GM15510 (cell line): ENCODE data around the gene RRBP1.

Experiments used
- POLR2A ChIP-seq: IDR thresholded peaks from 3 replicates; pipeline ENCODE4 v1.6.1; 2011; ENCODE audit warnings: borderline replicate concordance; ENCODE audit not compliant: insufficient read length; ENCODE audit errors: extremely low read depth

The RRBP1 gene

GRCh38 chr20:17651760-17652388 lies 30.2 kb downstream of the RRBP1 start:
- TF ChIP-seq POLR2A, result no peak

- no peak for TF ChIP-seq POLR2A
Measured at GRCh38 chr20:17651129-17651759, 30.8 kb downstream of the RRBP1 start.

- no peak for TF ChIP-seq POLR2A
Measured at GRCh38 chr20:17650301-17651128, 31.5 kb downstream of the RRBP1 start.

- no peak for TF ChIP-seq POLR2A
Measured at GRCh38 chr20:17648791-17649730, 33.0 kb downstream of the RRBP1 start.

GRCh38 chr20:17648315-17648646 lies 33.8 kb downstream of the RRBP1 start:
- TF ChIP-seq POLR2A, result no peak

- TF ChIP-seq POLR2A, result no peak
Measured at GRCh38 chr20:17647391-17648314, 34.4 kb downstream of the RRBP1 start.

- no peak for TF ChIP-seq POLR2A
Measured at GRCh38 chr20:17646961-17647301, 35.1 kb downstream of the RRBP1 start.

GRCh38 chr20:17646209-17646960 lies 35.7 kb downstream of the RRBP1 start:
- TF ChIP-seq POLR2A, result no peak

- no peak for TF ChIP-seq POLR2A
Measured at GRCh38 chr20:17645546-17646208, 36.4 kb downstream of the RRBP1 start.

- TF ChIP-seq POLR2A, result no peak
Measured at GRCh38 chr20:17645010-17645409, 37.0 kb downstream of the RRBP1 start.

- no peak for TF ChIP-seq POLR2A
Measured at GRCh38 chr20:17644451-17644850, 37.6 kb downstream of the RRBP1 start.

- no peak for TF ChIP-seq POLR2A
Measured at GRCh38 chr20:17643531-17644188, 38.4 kb downstream of the RRBP1 start.
